OCI-LY7 (cell line): Measurements from ENCODE around the gene YAF2. TPM values are rescaled to one million over a fixed set of nuclear protein-coding genes. Genes with fewer than 3 reads are reported as not detected.

Source experiments
- BruUV-seq: library from RNA; stranded (reverse); fragments of 400-500 nt; replicated peaks from 2 replicates; lab custom pipeline; 2021; lab: Mats Ljungman, UMichigan
- CTCF ChIA-PET: fragments of 300-600 bp; sonication (Branson Sonifier 250); formaldehyde crosslinking; loops from one replicate; lab custom pipeline; 2022; ENCODE audit warnings: antibody characterized with exemption; ENCODE audit not compliant: unreplicated experiment; lab: Charles Lee
- POLR2A ChIA-PET: fragments of 300-600 bp; sonication (Branson Sonifier 250); formaldehyde crosslinking; loops from one replicate; lab custom pipeline; 2022; ENCODE audit warnings: antibody characterized with exemption; lab: Charles Lee
- DNase-seq: peaks from one replicate; pipeline ENCODE4 v3.0.0-alpha.2; 2015; ENCODE audit warnings: low spot score
- H2AFZ ChIP-seq: fragments of 200-600 bp; sonication (generic), shearing (Covaris generic); 2 replicates; pipeline ENCODE4 v1.6.1; 2014; ENCODE audit warnings: mild to moderate bottlenecking, antibody characterized with exemption, low read length, moderate library complexity
- H3K27ac ChIP-seq: fragments of 200-600 bp; sonication (generic); 2 replicates; pipeline ENCODE4 v1.5.1; 2014; ENCODE audit warnings: mixed run types, low read depth, mild to moderate bottlenecking, moderate library complexity, low read length, inconsistent platforms; ENCODE audit not compliant: poor library complexity, severe bottlenecking
- H3K36me3 ChIP-seq: fragments of 200-600 bp; sonication (generic); 2 replicates; pipeline ENCODE4 v1.6.1; 2014; ENCODE audit warnings: mild to moderate bottlenecking, antibody characterized with exemption, low read length, moderate library complexity, mixed read lengths; ENCODE audit not compliant: insufficient read depth
- H3K4me1 ChIP-seq: fragments of 200-600 bp; sonication (generic); 2 replicates; pipeline ENCODE4 v1.5.1; 2014; ENCODE audit warnings: mild to moderate bottlenecking, low read length; ENCODE audit not compliant: insufficient read depth, poor library complexity, severe bottlenecking
- H3K4me2 ChIP-seq: fragments of 200-600 bp; sonication (generic); 2 replicates; pipeline ENCODE4 v1.6.1; 2014; ENCODE audit warnings: mild to moderate bottlenecking, low read length
- H3K4me3 ChIP-seq: fragments of 200-600 bp; sonication (generic); 2 replicates; pipeline ENCODE4 v1.5.1; 2014; ENCODE audit warnings: mild to moderate bottlenecking, low read depth, low read length; ENCODE audit not compliant: poor library complexity, severe bottlenecking
- H3K79me2 ChIP-seq: fragments of 200-600 bp; sonication (generic); 2 replicates; pipeline ENCODE4 v1.6.1; 2016; ENCODE audit warnings: low read depth, mild to moderate bottlenecking, low read length, moderate library complexity, mixed read lengths; ENCODE audit not compliant: insufficient read depth
- H3K9me2 ChIP-seq: fragments of 200-600 bp; sonication (generic); 2 replicates; pipeline ENCODE4 v1.6.1; 2016; ENCODE audit warnings: mild to moderate bottlenecking, low read length, mixed read lengths; ENCODE audit not compliant: insufficient read depth
- H3K9me3 ChIP-seq: fragments of 200-600 bp; sonication (generic); 2 replicates; pipeline ENCODE4 v1.6.1; 2014; ENCODE audit warnings: mild to moderate bottlenecking, mixed run types, low read length, mixed read lengths
- H4K20me1 ChIP-seq: fragments of 200-600 bp; sonication (generic); 2 replicates; pipeline ENCODE4 v1.6.1; 2014; ENCODE audit warnings: mild to moderate bottlenecking, antibody characterized with exemption, low read length, moderate library complexity, mixed read lengths; ENCODE audit not compliant: insufficient read depth
- CTCF ChIP-seq: fragments of 200-600 bp; sonication (generic); conservative IDR thresholded peaks from 2 replicates; pipeline ENCODE4 v1.5.1; 2014; ENCODE audit warnings: mild to moderate bottlenecking, antibody characterized with exemption, low read length, moderate library complexity, mixed read lengths
- EZH2phosphoT487 ChIP-seq: fragments of 200-600 bp; sonication (generic); IDR thresholded peaks from 2 replicates; pipeline ENCODE4 v1.6.1; 2018; ENCODE audit warnings: low read depth, borderline replicate concordance, mild to moderate bottlenecking, mixed run types, antibody characterized with exemption, low read length, moderate library complexity, mixed read lengths
- intact Hi-C: fragments of 100-400 bp; cut with micrococcal nuclease; formaldehyde crosslinking; loops from one replicate; pipeline ENCODE4 v1.10.0; 2022; ENCODE audit not compliant: unreplicated experiment
- total RNA-seq, 2 experiments: library from RNA; depleted of rRNA in 1 of 2; stranded (reverse); fragments of >200 nt in 1 of 2; shearing (Covaris generic) in 1 of 2; gene quantifications; 2 replicates each; pipeline ENCODE4 v1.2.3, GENCODE V29; 2014 to 2022

Gene YAF2
- total RNA-seq, 2 experiments from 2014 or later, result 16.2 to 43.6 TPM

GRCh38 chr12:42145197-42145549, 92.9 kb downstream of the YAF2 start:
- ChIA-PET POLR2A (interaction anchor here (0.7 to 1.0 kb wide), 10 partner anchors 10 to 709 kb away, joined by 3 to 6 read pairs (median 4); no protein-coding TSS in a partner anchor), CTCF (interaction anchor here (0.6 kb wide), 1 partner anchor 1252 kb away, joined by 3 read pairs; no protein-coding TSS in a partner anchor)
- peak; percentile 16 for DNase-seq
- H3K4me1 ChIP-seq, result peaks cover 23% of the 10 kb centered on the region
- peak overlapping the region; percentile 49 for H3K27ac ChIP-seq
- peak overlapping the region; percentile 98 for H3K4me3 ChIP-seq
- intact Hi-C loops, result loop anchor here (2.0 kb wide), 1 partner anchor 92 kb away; no protein-coding TSS in a partner anchor
- peak overlapping the region; percentile 99 for H3K4me2 ChIP-seq
- H4K20me1 ChIP-seq, result peaks cover 15% of the 10 kb centered on the region
- H2AFZ ChIP-seq, result peak overlapping the region; percentile 93
- no peaks in the 10 kb centered on the region for H3K36me3 ChIP-seq
- peaks cover 40% of the 10 kb centered on the region for H3K79me2 ChIP-seq
- H3K9me2 ChIP-seq, result no peaks in the 10 kb centered on the region
- TF ChIP-seq EZH2phosphoT487 (no peak), CTCF (no peak)
- no peaks in the 10 kb centered on the region for H3K9me3 ChIP-seq
- no TSS peak for BruUV-seq

- no peaks in the 10 kb centered on the region for H3K36me3 ChIP-seq
- peak; percentile 87 for DNase-seq
- peaks cover 15% of the 10 kb centered on the region for H4K20me1 ChIP-seq
- CTCF ChIA-PET, result interaction anchor here (0.6 kb wide), 1 partner anchor 1252 kb away, joined by 3 read pairs; no protein-coding TSS in a partner anchor
- no peaks in the 10 kb centered on the region for H3K9me2 ChIP-seq
- H3K4me3 ChIP-seq, result peak within 1 kb of the TSS; percentile 98
- POLR2A ChIA-PET, result interaction anchor here (0.7 to 1.0 kb wide), 10 partner anchors 10 to 708 kb away, joined by 3 to 6 read pairs (median 4); no protein-coding TSS in a partner anchor
- peak within 1 kb of the TSS; percentile 99 for H3K4me2 ChIP-seq
- peak within 1 kb of the TSS; percentile 49 for H3K27ac ChIP-seq
- intact Hi-C loops, result loop anchor here (2.0 to 5.0 kb wide), 2 partner anchors 92 to 183 kb away; partner anchors contain the start of genes PPHLN1 and ZCRB1
- peak within 1 kb of the TSS; percentile 93 for H2AFZ ChIP-seq
- H3K79me2 ChIP-seq, result peaks cover 42% of the 10 kb centered on the region
- peaks cover 23% of the 10 kb centered on the region for H3K4me1 ChIP-seq
- TF ChIP-seq CTCF, result no peak
- no peak for TF ChIP-seq EZH2phosphoT487
- no peaks in the 10 kb centered on the region for H3K9me3 ChIP-seq
- no TSS peak for BruUV-seq
Measured at GRCh38 chr12:42144408-42145196, 93.4 kb downstream of the YAF2 start, which contains the start of gene GXYLT1. GXYLT1 (minus strand) TSS chr12:42144874; CDS start chr12:42144646, 228 bp downstream.

- no peak for DNase-seq
- BruUV-seq, result no TSS peak
- POLR2A ChIA-PET, result no interaction called here
- no peaks in the 10 kb centered on the region for H3K9me2 ChIP-seq
- H4K20me1 ChIP-seq, result peaks cover 15% of the 10 kb centered on the region
- peak overlapping the region; percentile 93 for H2AFZ ChIP-seq
- no peaks in the 10 kb centered on the region for H3K9me3 ChIP-seq
- H3K79me2 ChIP-seq, result peaks cover 47% of the 10 kb centered on the region
- no peaks in the 10 kb centered on the region for H3K36me3 ChIP-seq
- H3K27ac ChIP-seq, result peak overlapping the region; percentile 49
- H3K4me2 ChIP-seq, result peak overlapping the region; percentile 99
- CTCF ChIA-PET, result no interaction called here
- peaks cover 23% of the 10 kb centered on the region for H3K4me1 ChIP-seq
- peak overlapping the region; percentile 98 for H3K4me3 ChIP-seq
- no peak for TF ChIP-seq CTCF
- no peak for TF ChIP-seq EZH2phosphoT487
- intact Hi-C loops, result loop anchor here (2.0 to 5.0 kb wide), 2 partner anchors 93 to 183 kb away; partner anchors contain the start of genes PPHLN1 and ZCRB1
Measured at GRCh38 chr12:42144158-42144407, 94.0 kb downstream of the YAF2 start.
